AG04449 (cell line): ENCODE results near the gene NMRK1.

Experiments
- CTCF ChIA-PET: fragments of 350-600 bp; formaldehyde crosslinking; extraction: SDS; loops from one replicate; lab custom pipeline; 2021; ENCODE audit warnings: antibody characterized with exemption; lab: Yijun Ruan, JAX
- POLR2A ChIA-PET: fragments of 400-600, 350-600 bp; formaldehyde crosslinking; extraction: SDS; loops from one replicate; lab custom pipeline; 2020; ENCODE audit warnings: antibody characterized with exemption, inconsistent platforms; lab: Yijun Ruan, JAX
- DNase-seq: peaks from one replicate; pipeline ENCODE4 v3.0.0-alpha.2; 2010; ENCODE audit warnings: low read depth, low spot score
- H3K4me3 ChIP-seq: 2 replicates; pipeline ENCODE4 v1.5.1; 2011; ENCODE audit warnings: low read depth, mild to moderate bottlenecking, control low read depth, low read length
- CTCF ChIP-seq: IDR thresholded peaks from one replicate; pipeline ENCODE4 v1.5.1; 2011; ENCODE audit warnings: mild to moderate bottlenecking, moderate library complexity, low read length, control low read depth, inconsistent platforms; ENCODE audit not compliant: insufficient read depth; ENCODE audit errors: missing control alignments

The NMRK1 gene

GRCh38 chr9:75130172-75130571 is 42.2 kb upstream of the NMRK1 start:
- TF ChIP-seq CTCF, result no peak
- ChIA-PET CTCF (interaction anchor here (1.2 kb wide), 1 partner anchor 352 kb away, joined by 3 read pairs; no protein-coding TSS in a partner anchor), POLR2A (interaction anchor here (0.8 kb wide), 1 partner anchor 19 kb away, joined by 3 read pairs; no protein-coding TSS in a partner anchor)
- H3K4me3 ChIP-seq, result no peak overlapping the region
- DNase-seq, result no peak

- ChIA-PET CTCF (no interaction called here), POLR2A (no interaction called here)
- no peak overlapping the region for H3K4me3 ChIP-seq
- no peak for TF ChIP-seq CTCF
- DNase-seq, result no peak
Observed at GRCh38 chr9:75128535-75128934, 40.6 kb upstream of the NMRK1 start.

DNA sequence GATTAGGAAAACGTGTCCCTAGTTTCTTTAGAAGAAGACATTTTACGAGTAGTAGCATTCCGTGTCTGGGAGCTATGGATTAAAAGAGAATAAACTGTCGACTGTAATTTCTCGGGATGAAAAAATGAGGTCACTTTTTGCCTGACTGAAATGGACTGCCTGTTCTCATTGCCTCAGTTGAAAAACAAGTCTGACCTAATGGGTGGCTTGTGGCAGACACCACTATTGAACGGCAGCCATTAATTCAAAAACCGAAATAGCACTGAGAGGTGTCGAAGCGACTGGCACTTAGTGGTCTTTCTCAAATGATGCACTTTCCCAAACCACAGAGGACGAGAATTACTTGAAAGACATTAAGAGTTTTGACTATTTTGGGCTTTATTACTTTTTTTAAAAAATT is 35.7 kb upstream of the NMRK1 start:
- no peak for DNase-seq
- no peak for TF ChIP-seq CTCF
- ChIA-PET POLR2A (no interaction called here), CTCF (no interaction called here)
- no peak overlapping the region for H3K4me3 ChIP-seq

DNA sequence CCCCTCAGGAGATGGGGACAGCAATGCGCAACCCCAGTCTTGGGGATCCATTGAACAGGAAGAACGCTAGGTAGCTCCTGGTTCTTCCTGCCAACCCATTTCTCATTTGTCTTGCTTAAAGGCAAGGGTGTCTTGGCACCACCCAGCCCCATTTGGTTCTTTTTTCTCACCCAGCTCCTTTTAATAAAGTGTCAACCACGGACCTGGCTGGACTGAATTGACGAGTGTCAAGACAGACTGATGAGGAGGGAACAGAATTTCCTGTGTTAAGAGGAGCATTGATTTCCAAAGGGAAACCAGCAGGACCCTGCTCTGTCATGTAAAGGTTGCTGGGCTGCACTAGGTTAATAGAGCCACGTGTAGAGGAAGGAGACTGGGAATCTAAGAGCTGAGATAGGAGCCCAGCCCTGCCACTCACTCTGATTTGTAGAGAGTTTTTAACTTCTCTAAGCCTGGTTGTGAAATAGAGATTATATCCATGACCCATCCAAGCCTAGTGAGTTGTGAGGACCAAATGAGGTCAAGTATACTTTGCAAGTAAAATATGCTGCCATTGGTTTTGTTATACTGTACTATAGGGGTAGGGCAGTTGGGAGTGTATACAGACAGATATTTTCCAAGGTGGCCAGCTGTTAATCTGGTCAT is 34.1 kb upstream of the NMRK1 start:
- H3K4me3 ChIP-seq, result no peak overlapping the region
- ChIA-PET CTCF (interaction anchor here (1.0 kb wide), 1 partner anchor 347 kb away, joined by 3 read pairs; no protein-coding TSS in a partner anchor), POLR2A (no interaction called here)
- no peak for TF ChIP-seq CTCF
- no peak for DNase-seq

DNA sequence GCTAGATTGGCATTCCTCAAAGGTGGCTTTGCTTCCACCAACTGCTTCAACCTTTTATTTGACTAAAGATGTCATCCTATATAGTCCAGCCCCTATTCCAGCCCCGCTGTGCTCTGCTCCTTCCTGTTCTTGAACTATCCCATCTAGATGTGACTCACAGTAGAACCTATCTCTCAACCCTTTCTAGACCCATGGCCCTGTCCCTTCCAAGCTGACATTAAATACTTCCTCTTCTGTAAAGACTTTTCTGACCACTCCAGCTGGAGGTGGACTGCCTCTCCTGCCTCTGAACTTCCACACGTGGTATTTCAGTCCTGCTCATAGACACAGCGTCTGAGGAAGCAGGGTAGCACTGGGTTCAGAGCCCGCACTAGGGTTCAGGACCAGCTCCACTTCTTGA is 32.7 kb upstream of the NMRK1 start:
- TF ChIP-seq CTCF, result no peak
- DNase-seq, result no peak
- H3K4me3 ChIP-seq, result no peak overlapping the region
- POLR2A ChIA-PET, result no interaction called here
- CTCF ChIA-PET, result interaction anchor here (0.9 kb wide), 1 partner anchor 1924 kb away, joined by 3 read pairs; no protein-coding TSS in a partner anchor

GRCh38 chr9:75117564-75117963 is 29.6 kb upstream of the NMRK1 start:
- no peak overlapping the region for H3K4me3 ChIP-seq
- no peak for DNase-seq
- CTCF ChIA-PET, result no interaction called here
- POLR2A ChIA-PET, result no interaction called here
- no peak for TF ChIP-seq CTCF
